Measurements from ENCODE around the gene MAGEH1. TPM values are rescaled to one million over a fixed set of nuclear protein-coding genes. Genes with fewer than 3 reads are reported as not detected.

The MAGEH1 gene
- total and polyA plus RNA-seq, 2 of the 4 experiments (the other 2 are of a cell fraction) = 22.4 to 29.2 TPM

DNA sequence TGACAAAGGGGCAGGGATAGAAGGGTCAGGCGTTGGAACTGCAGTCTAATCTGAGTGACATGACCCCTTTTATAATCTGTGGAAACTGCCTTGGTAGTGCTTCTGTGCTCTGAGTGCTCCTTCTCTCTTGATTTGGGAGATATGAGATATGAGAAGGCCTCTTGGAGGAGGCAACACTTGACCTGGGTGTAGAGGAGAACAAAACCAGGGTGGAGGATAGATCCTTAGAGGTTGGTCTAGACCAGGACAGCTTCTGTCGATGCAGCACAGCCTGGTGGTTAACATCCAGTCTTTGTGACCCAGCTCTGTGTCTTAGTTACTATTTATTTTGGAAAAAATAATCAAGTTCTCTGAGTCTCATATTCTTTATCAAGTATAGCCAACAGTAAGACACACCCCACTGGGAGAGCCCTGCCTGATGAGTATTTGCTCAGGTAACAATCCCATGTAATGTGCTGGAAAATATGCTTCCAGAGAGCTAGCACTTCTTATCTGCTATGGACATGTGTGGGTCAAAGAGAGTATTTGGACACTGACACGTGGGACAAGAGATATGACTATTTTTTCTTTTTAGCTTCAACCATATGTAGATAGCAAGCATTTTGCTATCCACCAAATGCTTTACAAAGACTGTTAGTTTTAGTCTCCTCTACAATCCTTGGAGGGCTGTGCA lies 28.6 kb downstream of the MAGEH1 start:
- Histone ChIP-seq H2BK15ac (ENCODE audit: low read depth, low read length) (no peak overlapping the region), H2BK5ac (ENCODE audit: low read depth, low read length, poor library complexity, severe bottlenecking) (no peak overlapping the region), H3K4me3 (ENCODE audit: insufficient read depth, low read depth, low read length) (no peak overlapping the region), H4K5ac (ENCODE audit: low read depth, low read length) (no peak overlapping the region), H3K18ac (ENCODE audit: low read depth, low read length) (no peak overlapping the region), H3K36me3 (ENCODE audit: control insufficient read depth, insufficient read depth, low read length) (no peaks in the 10 kb centered on the region), H3K4ac (ENCODE audit: low read depth, low read length) (no peak overlapping the region), H3K27me3 (ENCODE audit: control insufficient read depth, insufficient read depth, low read length) (peaks cover 2% of the 10 kb centered on the region; the same call in 1 of the 2 replicates), H2AK5ac (ENCODE audit: low read depth, low read length) (no peak overlapping the region), H3K27ac (ENCODE audit: insufficient read depth, low read length) (no peak overlapping the region), H3K4me2 (ENCODE audit: low read depth, low read length) (no peak overlapping the region), H3K9ac (ENCODE audit: low read depth, low read length) (no peak overlapping the region), H2AK9ac (replicated peaks; ENCODE audit: low read depth, low read length, poor library complexity) (no peak overlapping the region), H2BK120ac (ENCODE audit: low read depth, low read length) (no peak overlapping the region), H3K9me1 (ENCODE audit: insufficient read depth, low read length) (no peaks in the 10 kb centered on the region), H4K8ac (ENCODE audit: low read depth in 2 of 2, low read length in 2 of 2) (no peak overlapping the region), H3K23ac (ENCODE audit: low read depth, low read length) (no peak overlapping the region), H3K9me3 (ENCODE audit: control insufficient read depth, insufficient read depth, low read length) (no peaks in the 10 kb centered on the region), H2BK20ac (ENCODE audit: low read depth, low read length) (no peak overlapping the region), H3K14ac (replicated peaks; ENCODE audit: low read depth, low read length) (no peak overlapping the region), H2AFZ (replicated peaks; ENCODE audit: low read length, poor library complexity) (no peak overlapping the region), H4K91ac (ENCODE audit: insufficient read depth, low read depth, low read length) (no peak overlapping the region), H3K56ac (ENCODE audit: extremely low read depth, insufficient read depth, low read length) (no peak overlapping the region), H3K79me1 (ENCODE audit: low read depth in 1 of 2, low read length in 2 of 2) (no peaks in the 10 kb centered on the region), H4K20me1 (ENCODE audit: insufficient read depth, low read length) (no peaks in the 10 kb centered on the region), H3K4me1 (ENCODE audit: control insufficient read depth, insufficient read depth, low read length) (no peaks in the 10 kb centered on the region)
- no CpG with 5 or more reads among the region's 3 CpGs for WGBS, 2 experiments (ENCODE audit: extremely low coverage in 2 of 2, insufficient read length in 1 of 2)
- no peak for DNase-seq
- CTCF ChIA-PET = no interaction called here
- no TSS peak for BruUV-seq (replicated peaks)
- POLR2A ChIA-PET (ENCODE audit: unreplicated experiment) = no interaction called here
- dilution Hi-C loops (cut with HindIII; ENCODE audit: low sequenced_read_pairs, unreplicated experiment) (no loop called here), in situ Hi-C loops (cut with MboI; ENCODE audit: low sequenced_read_pairs) (loop anchor here (25.0 kb wide), 1 partner anchor 232 kb away; the partner anchor contains the start of gene RRAGB), intact Hi-C loops (cut with micrococcal nuclease) (no loop called here)
- no peak for ATAC-seq (ENCODE audit: low read depth)
- no peak for TF ChIP-seq MAZ (IDR thresholded peaks at IDR 0.05; ENCODE audit: borderline replicate concordance, low read depth, low read length)
